T-helper 2 cell treated with Interferon-gamma antibody and Interleukin-4, amounts not matched to agents 5 μg/mL and 100 μg/mL, for 36 hours (primary cell): ENCODE measurements around the gene UTRN.

Source experiments
- DNase-seq: peaks from one replicate; pipeline ENCODE4 v3.0.0; 2021; ENCODE audit warnings: low spot score
- H3K27ac Mint-ChIP-seq: one replicate; pipeline ENCODE4 v1.8.0; 2021; ENCODE audit warnings: mild to moderate bottlenecking, mixed read lengths
- H3K27me3 Mint-ChIP-seq: one replicate; pipeline ENCODE4 v1.8.0; 2021; ENCODE audit warnings: low read depth, mixed read lengths
- H3K36me3 Mint-ChIP-seq: one replicate; pipeline ENCODE4 v1.8.0; 2021; ENCODE audit warnings: low read depth, mixed read lengths
- H3K4me1 Mint-ChIP-seq: one replicate; pipeline ENCODE4 v1.8.0; 2021; ENCODE audit warnings: low read depth, mixed read lengths
- H3K4me3 Mint-ChIP-seq: one replicate; pipeline ENCODE4 v1.8.0; 2022; ENCODE audit warnings: mild to moderate bottlenecking, moderate library complexity, mixed read lengths
- H3K9me3 Mint-ChIP-seq: one replicate; pipeline ENCODE4 v1.8.0; 2021; ENCODE audit warnings: mixed read lengths

UTRN gene

GRCh38 chr6:144284783-144285547, at the start of gene UTRN:
UTRN (plus strand) TSS chr6:144285335; CDS start chr6:144291829, 6,494 bp downstream.
- Mint-ChIP-seq H3K4me3 (peak within 1 kb of the TSS; percentile 95), H3K4me1 (peaks cover 13% of the 10 kb centered on the region), H3K27me3 (peaks cover 39% of the 10 kb centered on the region), H3K36me3 (peaks cover 4% of the 10 kb centered on the region), H3K9me3 (no peaks in the 10 kb centered on the region), H3K27ac (peak within 1 kb of the TSS; percentile 79)
- DNase-seq: peak; percentile 54

- peaks cover 44% of the 10 kb centered on the region for H3K27me3 Mint-ChIP-seq
- peaks cover 3% of the 10 kb centered on the region for H3K9me3 Mint-ChIP-seq
- peaks cover 7% of the 10 kb centered on the region for H3K4me1 Mint-ChIP-seq
- no peak overlapping the region for H3K27ac Mint-ChIP-seq
- no peak for DNase-seq
- H3K36me3 Mint-ChIP-seq: no peaks in the 10 kb centered on the region
- no peak overlapping the region for H3K4me3 Mint-ChIP-seq
Observed at GRCh38 chr6:144244688-144245087, 40.4 kb upstream of the UTRN start.

GRCh38 chr6:144246988-144247387, 38.1 kb upstream of the UTRN start:
- peaks cover 7% of the 10 kb centered on the region for H3K4me1 Mint-ChIP-seq
- H3K4me3 Mint-ChIP-seq: no peak overlapping the region
- no peak overlapping the region for H3K27ac Mint-ChIP-seq
- H3K36me3 Mint-ChIP-seq: no peaks in the 10 kb centered on the region
- peaks cover 3% of the 10 kb centered on the region for H3K9me3 Mint-ChIP-seq
- no peak for DNase-seq
- peaks cover 29% of the 10 kb centered on the region for H3K27me3 Mint-ChIP-seq

GRCh38 chr6:144248003-144248402, 37.1 kb upstream of the UTRN start:
- Mint-ChIP-seq H3K4me3 (no peak overlapping the region), H3K27ac (no peak overlapping the region), H3K36me3 (no peaks in the 10 kb centered on the region), H3K4me1 (peaks cover 7% of the 10 kb centered on the region), H3K27me3 (peaks cover 21% of the 10 kb centered on the region), H3K9me3 (peaks cover 3% of the 10 kb centered on the region)
- DNase-seq: peak; percentile 10

- Mint-ChIP-seq H3K4me3 (no peak overlapping the region), H3K27ac (no peak overlapping the region)
- DNase-seq: peak; percentile 10
Observed at GRCh38 chr6:144248476-144249301, 36.4 kb upstream of the UTRN start.

GRCh38 chr6:144250276-144250675, 34.9 kb upstream of the UTRN start:
- Mint-ChIP-seq H3K27me3 (peaks cover 11% of the 10 kb centered on the region), H3K36me3 (no peaks in the 10 kb centered on the region), H3K4me1 (peaks cover 7% of the 10 kb centered on the region), H3K9me3 (peaks cover 3% of the 10 kb centered on the region), H3K4me3 (no peak overlapping the region), H3K27ac (no peak overlapping the region)
- no peak for DNase-seq

More at GRCh38 chr6:144248476-144249301, 36.4 kb upstream of the UTRN start:
- Mint-ChIP-seq H3K36me3 (no peaks in the 10 kb centered on the region), H3K4me1 (peaks cover 7% of the 10 kb centered on the region), H3K9me3 (peaks cover 3% of the 10 kb centered on the region), H3K27me3 (peaks cover 17% of the 10 kb centered on the region)

- H3K4me3 Mint-ChIP-seq: no peak overlapping the region
- no peak for DNase-seq
- H3K4me1 Mint-ChIP-seq: peaks cover 7% of the 10 kb centered on the region
- no peaks in the 10 kb centered on the region for H3K9me3 Mint-ChIP-seq
- H3K27me3 Mint-ChIP-seq: peaks cover 7% of the 10 kb centered on the region
- no peaks in the 10 kb centered on the region for H3K36me3 Mint-ChIP-seq
- no peak overlapping the region for H3K27ac Mint-ChIP-seq
Observed at GRCh38 chr6:144252259-144252658, 32.9 kb upstream of the UTRN start.

- peaks cover 16% of the 10 kb centered on the region for H3K27me3 Mint-ChIP-seq
- no peaks in the 10 kb centered on the region for H3K36me3 Mint-ChIP-seq
- no peak for DNase-seq
- no peaks in the 10 kb centered on the region for H3K9me3 Mint-ChIP-seq
- H3K27ac Mint-ChIP-seq: no peak overlapping the region
- peaks cover 1% of the 10 kb centered on the region for H3K4me1 Mint-ChIP-seq
- no peak overlapping the region for H3K4me3 Mint-ChIP-seq
Observed at GRCh38 chr6:144259986-144260385, 25.1 kb upstream of the UTRN start.

- Mint-ChIP-seq H3K36me3 (no peaks in the 10 kb centered on the region), H3K4me1 (peaks cover 1% of the 10 kb centered on the region), H3K9me3 (no peaks in the 10 kb centered on the region), H3K27me3 (peaks cover 9% of the 10 kb centered on the region), H3K27ac (no peak overlapping the region), H3K4me3 (no peak overlapping the region)
- no peak for DNase-seq
Observed at GRCh38 chr6:144262470-144263369, 22.4 kb upstream of the UTRN start.

GRCh38 chr6:144263786-144264185, 21.3 kb upstream of the UTRN start:
- Mint-ChIP-seq H3K27ac (no peak overlapping the region), H3K4me1 (peaks cover 1% of the 10 kb centered on the region), H3K4me3 (no peak overlapping the region), H3K27me3 (peaks cover 9% of the 10 kb centered on the region), H3K36me3 (no peaks in the 10 kb centered on the region), H3K9me3 (no peaks in the 10 kb centered on the region)
- no peak for DNase-seq

- H3K27me3 Mint-ChIP-seq: peaks cover 9% of the 10 kb centered on the region
- DNase-seq: no peak
- no peak overlapping the region for H3K4me3 Mint-ChIP-seq
- H3K36me3 Mint-ChIP-seq: no peaks in the 10 kb centered on the region
- H3K9me3 Mint-ChIP-seq: no peaks in the 10 kb centered on the region
- H3K4me1 Mint-ChIP-seq: peaks cover 1% of the 10 kb centered on the region
- no peak overlapping the region for H3K27ac Mint-ChIP-seq
Observed at GRCh38 chr6:144264270-144265060, 20.7 kb upstream of the UTRN start.

- H3K27me3 Mint-ChIP-seq: peaks cover 9% of the 10 kb centered on the region
- H3K27ac Mint-ChIP-seq: no peak overlapping the region
- H3K4me1 Mint-ChIP-seq: peaks cover 1% of the 10 kb centered on the region
- no peak for DNase-seq
- H3K36me3 Mint-ChIP-seq: no peaks in the 10 kb centered on the region
- no peak overlapping the region for H3K4me3 Mint-ChIP-seq
- no peaks in the 10 kb centered on the region for H3K9me3 Mint-ChIP-seq
Observed at GRCh38 chr6:144265061-144265357, 20.1 kb upstream of the UTRN start.

GRCh38 chr6:144265390-144265789, 19.7 kb upstream of the UTRN start:
- Mint-ChIP-seq H3K27ac (no peak overlapping the region), H3K36me3 (no peaks in the 10 kb centered on the region), H3K9me3 (peaks cover 1% of the 10 kb centered on the region), H3K4me3 (no peak overlapping the region), H3K4me1 (peaks cover 1% of the 10 kb centered on the region), H3K27me3 (peaks cover 9% of the 10 kb centered on the region)
- no peak for DNase-seq
